Loucy (cell line): ENCODE data around the gene LARGE2.

Source experiments
- H2AFZ ChIP-seq: fragments of 200-600 bp; sonication (generic); 2 replicates; pipeline ENCODE4 v1.6.0; 2016; ENCODE audit warnings: antibody characterized with exemption, mild to moderate bottlenecking, low read length, moderate library complexity
- H3F3A ChIP-seq: fragments of 200-600 bp; 2 replicates; pipeline ENCODE4 v1.6.0; 2016; ENCODE audit warnings: antibody characterized with exemption, low read depth, mild to moderate bottlenecking
- H3K27me3 ChIP-seq: fragments of 200-600 bp; sonication (generic); 2 replicates; pipeline ENCODE4 v1.6.1; 2014; ENCODE audit warnings: low read length, mild to moderate bottlenecking; ENCODE audit not compliant: insufficient read depth, poor library complexity, severe bottlenecking
- H3K36me3 ChIP-seq: fragments of 200-600 bp; sonication (generic); 2 replicates; pipeline ENCODE4 v1.6.1; 2016; ENCODE audit warnings: low read length; ENCODE audit not compliant: insufficient read depth
- H3K4me1 ChIP-seq: fragments of 200-600 bp; sonication (generic); 2 replicates; pipeline ENCODE4 v1.5.1; 2014; ENCODE audit warnings: low read length, mild to moderate bottlenecking; ENCODE audit not compliant: insufficient read depth, poor library complexity, severe bottlenecking
- H3K4me2 ChIP-seq: fragments of 200-600 bp; sonication (generic); 2 replicates; pipeline ENCODE4 v1.6.0; 2014; ENCODE audit warnings: antibody characterized with exemption, low read length, low read depth, mild to moderate bottlenecking; ENCODE audit not compliant: poor library complexity, severe bottlenecking
- H3K4me3 ChIP-seq: fragments of 200-600 bp; sonication (generic); 2 replicates; pipeline ENCODE4 v1.5.1; 2014; ENCODE audit warnings: low read length, mild to moderate bottlenecking, mixed read lengths; ENCODE audit not compliant: poor library complexity, severe bottlenecking
- H3K79me2 ChIP-seq: fragments of 200-600 bp; sonication (generic); 2 replicates; pipeline ENCODE4 v1.6.1; 2014; ENCODE audit warnings: low read length; ENCODE audit not compliant: insufficient read depth
- H3K9ac ChIP-seq: fragments of 200-600 bp; sonication (generic); 2 replicates; pipeline ENCODE4 v1.6.0; 2014; ENCODE audit warnings: mild to moderate bottlenecking, low read depth, low read length, moderate library complexity; ENCODE audit not compliant: poor library complexity, severe bottlenecking
- H3K9me2 ChIP-seq: fragments of 200-600 bp; sonication (generic); replicated peaks from 2 replicates; pipeline ENCODE4 v1.6.1; 2016; ENCODE audit warnings: low read depth, low read length, mixed read lengths
- H3K9me3 ChIP-seq: fragments of 200-600 bp; sonication (generic); 2 replicates; pipeline ENCODE4 v1.6.1; 2014; ENCODE audit warnings: mild to moderate bottlenecking, antibody characterized with exemption, low read length, low read depth; ENCODE audit not compliant: insufficient read depth
- H4K20me1 ChIP-seq: fragments of 200-600 bp; sonication (generic); 2 replicates; pipeline ENCODE4 v1.6.0; 2014; ENCODE audit warnings: antibody characterized with exemption, low read length, mild to moderate bottlenecking; ENCODE audit not compliant: insufficient read depth, poor library complexity, severe bottlenecking
- EZH2phosphoT487 ChIP-seq: fragments of 200-600 bp; IDR thresholded peaks from 2 replicates; pipeline ENCODE4 v1.6.1; 2018; ENCODE audit warnings: antibody characterized with exemption, mild to moderate bottlenecking, moderate library complexity, borderline replicate concordance
- TF ChIP-seq, protein P1 (sequence below): fragments of 200-600 bp; sonication (generic); conservative IDR thresholded peaks from 2 replicates; pipeline ENCODE4 v1.5.1; 2014; ENCODE audit warnings: mild to moderate bottlenecking, antibody characterized with exemption, low read length

LARGE2 gene

GRCh38 chr11:45913514-45913913, 8.9 kb upstream of the LARGE2 start:
- Histone ChIP-seq H3K79me2 (peaks cover 23% of the 10 kb centered on the region), H2AFZ (no peak overlapping the region), H3K9ac (no peak overlapping the region), H3K27me3 (no peaks in the 10 kb centered on the region), H3K4me1 (peaks cover 14% of the 10 kb centered on the region), H3F3A (0 out of 2 replicates have a peak, but pooled peaks cover 3% of the 10 kb centered on the region), H3K4me2 (no peak overlapping the region), H4K20me1 (peaks cover 22% of the 10 kb centered on the region), H3K9me2 (no peaks in the 10 kb centered on the region), H3K36me3 (peaks cover 22% of the 10 kb centered on the region; the same call in 1 of the 2 replicates), H3K9me3 (no peaks in the 10 kb centered on the region), H3K4me3 (no peak overlapping the region)
- no peak for TF ChIP-seq EZH2phosphoT487

DNA sequence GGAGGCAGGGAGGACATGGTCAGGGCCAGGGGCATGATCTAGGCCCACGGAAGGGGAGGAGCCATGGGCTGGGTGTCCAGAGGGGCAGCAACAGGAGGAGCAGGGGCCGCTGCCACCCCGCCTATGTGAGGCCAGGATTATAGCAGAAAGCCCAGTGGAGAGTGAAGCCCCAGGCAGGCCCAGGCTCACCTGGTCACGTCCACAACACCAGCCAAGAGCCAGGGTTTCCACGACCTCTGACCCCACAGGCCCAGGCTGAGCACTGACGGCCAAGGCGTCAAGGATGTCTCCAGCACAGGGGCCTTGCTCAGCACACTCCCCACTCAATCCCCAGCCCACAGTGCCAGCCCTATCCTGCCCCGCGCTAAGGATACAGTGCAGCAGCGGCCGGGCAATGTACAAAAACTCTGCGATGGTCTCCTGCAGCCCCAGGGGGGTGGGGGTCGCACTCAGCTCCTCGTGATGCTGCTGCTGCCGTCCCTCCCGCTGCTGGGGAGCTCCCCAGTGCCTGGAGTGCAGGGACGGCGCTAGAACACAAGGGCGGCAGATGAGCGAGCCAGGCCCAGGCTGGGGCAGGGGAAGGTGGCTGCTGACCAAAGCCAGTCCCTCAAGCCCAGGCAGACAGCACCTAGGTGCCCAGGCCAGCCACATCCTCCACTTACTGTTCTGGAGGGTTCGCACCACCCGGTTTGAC, 8.4 kb upstream of the LARGE2 start:
- H3K9me2 ChIP-seq: no peaks in the 10 kb centered on the region
- no peak overlapping the region for H2AFZ ChIP-seq
- H3K36me3 ChIP-seq: peaks cover 22% of the 10 kb centered on the region; the same call in 1 of the 2 replicates
- peaks cover 17% of the 10 kb centered on the region for H3K4me1 ChIP-seq
- no peak overlapping the region for H3K4me2 ChIP-seq
- no peak overlapping the region for H3K9ac ChIP-seq
- H3K4me3 ChIP-seq: no peak overlapping the region
- H3K27me3 ChIP-seq: no peaks in the 10 kb centered on the region
- peaks cover 22% of the 10 kb centered on the region for H4K20me1 ChIP-seq
- H3F3A ChIP-seq: peaks cover 3% of the 10 kb centered on the region; the same call in 1 of the 2 replicates
- H3K9me3 ChIP-seq: no peaks in the 10 kb centered on the region
- TF ChIP-seq, protein P1, sequence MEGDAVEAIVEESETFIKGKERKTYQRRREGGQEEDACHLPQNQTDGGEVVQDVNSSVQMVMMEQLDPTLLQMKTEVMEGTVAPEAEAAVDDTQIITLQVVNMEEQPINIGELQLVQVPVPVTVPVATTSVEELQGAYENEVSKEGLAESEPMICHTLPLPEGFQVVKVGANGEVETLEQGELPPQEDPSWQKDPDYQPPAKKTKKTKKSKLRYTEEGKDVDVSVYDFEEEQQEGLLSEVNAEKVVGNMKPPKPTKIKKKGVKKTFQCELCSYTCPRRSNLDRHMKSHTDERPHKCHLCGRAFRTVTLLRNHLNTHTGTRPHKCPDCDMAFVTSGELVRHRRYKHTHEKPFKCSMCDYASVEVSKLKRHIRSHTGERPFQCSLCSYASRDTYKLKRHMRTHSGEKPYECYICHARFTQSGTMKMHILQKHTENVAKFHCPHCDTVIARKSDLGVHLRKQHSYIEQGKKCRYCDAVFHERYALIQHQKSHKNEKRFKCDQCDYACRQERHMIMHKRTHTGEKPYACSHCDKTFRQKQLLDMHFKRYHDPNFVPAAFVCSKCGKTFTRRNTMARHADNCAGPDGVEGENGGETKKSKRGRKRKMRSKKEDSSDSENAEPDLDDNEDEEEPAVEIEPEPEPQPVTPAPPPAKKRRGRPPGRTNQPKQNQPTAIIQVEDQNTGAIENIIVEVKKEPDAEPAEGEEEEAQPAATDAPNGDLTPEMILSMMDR: no peak
- TF ChIP-seq EZH2phosphoT487: no peak
- peaks cover 23% of the 10 kb centered on the region for H3K79me2 ChIP-seq

GRCh38 chr11:45915446-45915845, 7.0 kb upstream of the LARGE2 start:
- Histone ChIP-seq H3K4me2 (no peak overlapping the region), H3F3A (peaks cover 3% of the 10 kb centered on the region; the same call in 1 of the 2 replicates), H3K4me3 (no peak overlapping the region), H3K79me2 (peaks cover 23% of the 10 kb centered on the region), H3K9me2 (no peaks in the 10 kb centered on the region), H2AFZ (no peak overlapping the region), H4K20me1 (peaks cover 22% of the 10 kb centered on the region), H3K9me3 (no peaks in the 10 kb centered on the region), H3K4me1 (peaks cover 29% of the 10 kb centered on the region), H3K36me3 (peaks cover 17% of the 10 kb centered on the region; the same call in 1 of the 2 replicates), H3K9ac (no peak overlapping the region), H3K27me3 (no peaks in the 10 kb centered on the region)
- TF ChIP-seq, protein P1: no peak
- no peak for TF ChIP-seq EZH2phosphoT487

DNA sequence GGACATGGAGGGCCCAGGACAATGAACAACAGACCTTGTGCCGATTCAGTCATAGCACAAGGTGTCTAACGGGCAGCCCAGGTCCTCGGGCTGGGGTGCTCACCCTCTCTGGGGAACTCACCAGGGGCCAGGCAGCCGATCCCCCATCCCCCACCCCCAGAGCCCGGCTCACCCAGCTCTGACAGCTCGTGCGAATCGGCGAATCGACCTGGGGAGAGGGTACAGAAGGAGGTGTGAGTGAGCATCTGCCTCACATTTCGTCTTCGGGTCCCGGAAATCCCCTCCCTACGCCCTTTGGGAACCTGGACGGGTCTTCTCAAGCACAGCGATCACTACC, 5.2 kb upstream of the LARGE2 start:
- Histone ChIP-seq H4K20me1 (peaks cover 22% of the 10 kb centered on the region), H2AFZ (peak overlapping the region; percentile 96; the same call in 1 of the 2 replicates), H3K27me3 (no peaks in the 10 kb centered on the region), H3F3A (peaks cover 3% of the 10 kb centered on the region; the same call in 1 of the 2 replicates), H3K9me2 (no peaks in the 10 kb centered on the region), H3K4me3 (peak overlapping the region; percentile 94), H3K36me3 (peaks cover 17% of the 10 kb centered on the region; the same call in 1 of the 2 replicates), H3K79me2 (peaks cover 23% of the 10 kb centered on the region), H3K4me1 (peaks cover 29% of the 10 kb centered on the region), H3K9me3 (no peaks in the 10 kb centered on the region), H3K4me2 (peak overlapping the region; percentile 91), H3K9ac (peak overlapping the region; percentile 89)
- TF ChIP-seq, protein P1: no peak
- TF ChIP-seq EZH2phosphoT487: no peak
